SK-N-SH treated with all-trans-retinoic acid at 6 μM for 48 hours (cell line): ENCODE results near the gene RNF166.

Experiments
- ATAC-seq: fragments of 200-7000 bp; cut with Tn5 transposase; 3 replicates; pipeline ENCODE4 v1.9.1; 2020; ENCODE audit warnings: mild to moderate bottlenecking, moderate library complexity
- ARNTL ChIP-seq: fragments of 450-650 bp; formaldehyde crosslinking; IDR thresholded peaks from 2 replicates; pipeline ENCODE4 v1.5.0; 2020; ENCODE audit warnings: low read depth, mild to moderate bottlenecking, moderate library complexity, borderline replicate concordance
- BACH2 ChIP-seq: fragments of 250-450 bp; sonication (Bioruptor Pico); IDR thresholded peaks from 2 replicates; pipeline ENCODE4 v1.9.0; 2021; ENCODE audit warnings: mild to moderate bottlenecking, borderline replicate concordance
- CSDC2 ChIP-seq: fragments of 250-450 bp; sonication (Bioruptor Pico); IDR thresholded peaks from 2 replicates; pipeline ENCODE4 v1.5.0; 2020; ENCODE audit warnings: mild to moderate bottlenecking, moderate library complexity
- ESRRG ChIP-seq: fragments of 250-450 bp; sonication (Bioruptor Pico); IDR thresholded peaks from 2 replicates; pipeline ENCODE4 v1.6.1; 2021; ENCODE audit warnings: mild to moderate bottlenecking
- GLIS3 ChIP-seq: fragments of 250-450 bp; sonication (Bioruptor Pico); IDR thresholded peaks from 2 replicates; pipeline ENCODE4 v1.5.0; 2020; ENCODE audit warnings: mild to moderate bottlenecking, moderate library complexity
- ISL1 ChIP-seq: fragments of 250-450 bp; sonication (Bioruptor Pico); IDR thresholded peaks from 2 replicates; pipeline ENCODE4 v2.1.2; 2022; ENCODE audit warnings: mild to moderate bottlenecking, moderate library complexity
- OSR1 ChIP-seq: fragments of 250-450 bp; sonication (Bioruptor Pico); IDR thresholded peaks from 2 replicates; pipeline ENCODE4 v1.8.0; 2022; ENCODE audit warnings: moderate library complexity, mild to moderate bottlenecking, inconsistent platforms
- PPARA ChIP-seq: fragments of 250-450 bp; sonication (Bioruptor Pico); IDR thresholded peaks from 2 replicates; pipeline ENCODE4 v1.5.0; 2020; ENCODE audit warnings: mild to moderate bottlenecking, borderline replicate concordance
- SNAI2 ChIP-seq: fragments of 250-450 bp; sonication (Bioruptor Pico); IDR thresholded peaks from 2 replicates; pipeline ENCODE4 v1.5.0; 2020; ENCODE audit warnings: mild to moderate bottlenecking, moderate library complexity
- TCF4 ChIP-seq: fragments of 250-450 bp; sonication (Bioruptor Pico); IDR thresholded peaks from 2 replicates; pipeline ENCODE4 v1.8.0; 2021; ENCODE audit warnings: mild to moderate bottlenecking, moderate library complexity, borderline replicate concordance
- TOX ChIP-seq: fragments of 250-450 bp; sonication (Bioruptor Pico); IDR thresholded peaks from 2 replicates; pipeline ENCODE4 v1.8.0; 2021; ENCODE audit warnings: mild to moderate bottlenecking, moderate library complexity, borderline replicate concordance
- ZFP3 ChIP-seq: fragments of 250-450 bp; sonication (Bioruptor Pico); IDR thresholded peaks from 2 replicates; pipeline ENCODE4 v1.5.0; 2020; ENCODE audit warnings: mild to moderate bottlenecking, moderate library complexity
- ZFP30 ChIP-seq: fragments of 450-650 bp; formaldehyde crosslinking; IDR thresholded peaks from 2 replicates; pipeline ENCODE4 v1.5.0; 2022; ENCODE audit warnings: mild to moderate bottlenecking, moderate library complexity
- ZNF565 ChIP-seq: fragments of 450-650 bp; formaldehyde crosslinking; conservative IDR thresholded peaks from 2 replicates; pipeline ENCODE4 v1.5.0; 2020; ENCODE audit warnings: low read depth, mild to moderate bottlenecking, moderate library complexity
- ZNF70 ChIP-seq: fragments of 450-650 bp; formaldehyde crosslinking; IDR thresholded peaks from 2 replicates; pipeline ENCODE4 v1.5.0; 2020; ENCODE audit warnings: mild to moderate bottlenecking, moderate library complexity
- ZNF8 ChIP-seq: fragments of 450-650 bp; formaldehyde crosslinking; IDR thresholded peaks from 2 replicates; pipeline ENCODE4 v1.5.0; 2020; ENCODE audit warnings: mild to moderate bottlenecking, moderate library complexity
- TF ChIP-seq, protein P1 (sequence below): fragments of 250-450 bp; sonication (Bioruptor Pico); IDR thresholded peaks from 2 replicates; pipeline ENCODE4 v1.8.0; 2021; ENCODE audit warnings: low read depth, mild to moderate bottlenecking, moderate library complexity, borderline replicate concordance
- TF ChIP-seq, protein P2 (sequence below): fragments of 250-450 bp; sonication (Bioruptor Pico); IDR thresholded peaks from 2 replicates; pipeline ENCODE4 v1.5.1; 2020; ENCODE audit warnings: low read depth, mild to moderate bottlenecking, moderate library complexity
- TF ChIP-seq, protein P3 (sequence below): fragments of 250-450 bp; sonication (Bioruptor Pico); IDR thresholded peaks from 2 replicates; pipeline ENCODE4 v1.5.1; 2021; ENCODE audit warnings: mild to moderate bottlenecking, moderate library complexity
- TF ChIP-seq, protein P4 (sequence below): fragments of 250-450 bp; sonication (Bioruptor Pico); IDR thresholded peaks from 2 replicates; pipeline ENCODE4 v1.8.0; 2020; ENCODE audit warnings: mild to moderate bottlenecking, moderate library complexity, borderline replicate concordance
- TF ChIP-seq, protein P5 (sequence below): fragments of 250-450 bp; sonication (Bioruptor Pico); IDR thresholded peaks from 2 replicates; pipeline ENCODE4 v1.5.0; 2020; ENCODE audit warnings: mild to moderate bottlenecking, moderate library complexity

RNF166 gene

DNA sequence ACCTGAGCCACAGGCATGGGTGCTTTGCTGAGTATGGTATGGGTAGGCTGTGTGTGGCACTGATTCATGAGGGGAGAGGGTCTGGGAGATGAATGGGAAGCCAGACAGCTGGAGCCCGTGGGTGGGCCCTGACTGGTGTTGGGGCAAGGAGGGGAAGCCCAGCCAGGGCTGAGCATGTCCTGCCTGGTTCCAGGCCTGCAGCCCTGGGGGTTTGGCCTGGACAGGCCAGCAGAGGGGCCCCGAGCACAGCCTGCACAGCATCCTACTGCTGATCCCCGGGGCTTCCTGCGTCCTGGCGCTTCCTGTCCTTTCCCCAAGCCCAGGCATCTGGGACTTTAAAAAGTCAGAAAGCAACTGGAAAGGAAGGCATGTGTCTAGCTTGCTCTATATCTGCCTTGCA lies 38.7 kb downstream of the RNF166 start (continued):
- TF ChIP-seq, protein P1, sequence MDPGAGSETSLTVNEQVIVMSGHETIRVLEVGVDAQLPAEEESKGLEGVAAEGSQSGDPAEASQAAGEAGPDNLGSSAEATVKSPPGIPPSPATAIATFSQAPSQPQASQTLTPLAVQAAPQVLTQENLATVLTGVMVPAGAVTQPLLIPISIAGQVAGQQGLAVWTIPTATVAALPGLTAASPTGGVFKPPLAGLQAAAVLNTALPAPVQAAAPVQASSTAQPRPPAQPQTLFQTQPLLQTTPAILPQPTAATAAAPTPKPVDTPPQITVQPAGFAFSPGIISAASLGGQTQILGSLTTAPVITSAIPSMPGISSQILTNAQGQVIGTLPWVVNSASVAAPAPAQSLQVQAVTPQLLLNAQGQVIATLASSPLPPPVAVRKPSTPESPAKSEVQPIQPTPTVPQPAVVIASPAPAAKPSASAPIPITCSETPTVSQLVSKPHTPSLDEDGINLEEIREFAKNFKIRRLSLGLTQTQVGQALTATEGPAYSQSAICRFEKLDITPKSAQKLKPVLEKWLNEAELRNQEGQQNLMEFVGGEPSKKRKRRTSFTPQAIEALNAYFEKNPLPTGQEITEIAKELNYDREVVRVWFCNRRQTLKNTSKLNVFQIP (CRISPR knock-in tag): no peak
- TF ChIP-seq CSDC2 (CRISPR knock-in tag): no peak

DNA sequence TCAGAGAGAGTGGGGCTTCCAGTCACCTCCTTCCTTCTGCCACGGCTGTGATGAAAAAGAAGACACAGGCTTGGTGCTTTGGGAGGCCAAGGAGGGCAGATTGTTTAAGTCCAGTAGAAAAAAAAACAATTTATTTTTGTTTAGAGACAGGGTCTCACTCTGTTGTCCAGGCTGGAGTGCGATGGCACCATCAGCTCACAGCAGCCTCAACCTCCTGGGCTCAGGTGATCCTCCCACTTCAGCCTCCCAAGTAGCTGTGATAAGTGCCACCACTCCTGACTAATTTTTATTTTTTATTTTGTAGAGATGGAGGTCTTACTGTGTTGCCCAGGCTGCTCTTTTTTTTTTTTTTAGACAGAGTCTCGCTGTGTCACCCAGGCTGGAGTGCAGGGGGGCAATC lies 40.6 kb downstream of the RNF166 start:
- TF ChIP-seq ZFP3 (CRISPR knock-in tag) (no peak), ARNTL (CRISPR knock-in tag) (no peak), PPARA (no peak)
- TF ChIP-seq, protein P1 (CRISPR knock-in tag): no peak
- no peak for ATAC-seq

DNA sequence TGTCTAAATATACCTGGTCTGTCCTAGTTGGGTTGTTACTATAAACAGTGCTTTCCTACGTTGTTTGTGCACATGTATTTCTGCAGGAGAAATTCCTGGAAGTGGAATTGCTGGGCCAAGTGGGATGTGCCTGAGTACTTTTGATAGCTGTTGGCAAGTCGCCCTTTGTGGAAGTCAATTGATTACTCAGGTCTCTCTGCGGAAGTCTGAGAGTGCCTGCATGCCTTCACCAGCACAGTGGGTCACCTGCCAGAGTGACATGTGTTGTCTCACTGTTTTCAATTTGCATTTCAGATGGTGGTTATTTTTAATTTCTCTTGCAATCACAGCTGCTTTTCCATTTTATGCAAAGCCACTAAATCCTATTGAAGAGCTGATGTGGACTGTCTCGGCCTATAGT lies 41.1 kb downstream of the RNF166 start:
- TF ChIP-seq ARNTL (CRISPR knock-in tag) (no peak), SNAI2 (CRISPR knock-in tag) (no peak), TCF4 (no peak), OSR1 (CRISPR knock-in tag) (no peak), GLIS3 (CRISPR knock-in tag) (no peak), PPARA (no peak), ZNF8 (CRISPR knock-in tag) (no peak), ZNF565 (CRISPR knock-in tag) (no peak), ZFP30 (CRISPR knock-in tag) (no peak), ISL1 (CRISPR knock-in tag) (no peak), BACH2 (no peak), TOX (CRISPR knock-in tag) (no peak), ESRRG (CRISPR knock-in tag) (no peak), ZNF70 (no peak), CSDC2 (CRISPR knock-in tag) (no peak), ZFP3 (CRISPR knock-in tag) (no peak)
- TF ChIP-seq, protein P2, sequence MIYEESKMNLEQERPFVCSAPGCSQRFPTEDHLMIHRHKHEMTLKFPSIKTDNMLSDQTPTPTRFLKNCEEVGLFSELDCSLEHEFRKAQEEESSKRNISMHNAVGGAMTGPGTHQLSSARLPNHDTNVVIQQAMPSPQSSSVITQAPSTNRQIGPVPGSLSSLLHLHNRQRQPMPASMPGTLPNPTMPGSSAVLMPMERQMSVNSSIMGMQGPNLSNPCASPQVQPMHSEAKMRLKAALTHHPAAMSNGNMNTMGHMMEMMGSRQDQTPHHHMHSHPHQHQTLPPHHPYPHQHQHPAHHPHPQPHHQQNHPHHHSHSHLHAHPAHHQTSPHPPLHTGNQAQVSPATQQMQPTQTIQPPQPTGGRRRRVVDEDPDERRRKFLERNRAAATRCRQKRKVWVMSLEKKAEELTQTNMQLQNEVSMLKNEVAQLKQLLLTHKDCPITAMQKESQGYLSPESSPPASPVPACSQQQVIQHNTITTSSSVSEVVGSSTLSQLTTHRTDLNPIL (CRISPR knock-in tag): no peak
- TF ChIP-seq, protein P3, sequence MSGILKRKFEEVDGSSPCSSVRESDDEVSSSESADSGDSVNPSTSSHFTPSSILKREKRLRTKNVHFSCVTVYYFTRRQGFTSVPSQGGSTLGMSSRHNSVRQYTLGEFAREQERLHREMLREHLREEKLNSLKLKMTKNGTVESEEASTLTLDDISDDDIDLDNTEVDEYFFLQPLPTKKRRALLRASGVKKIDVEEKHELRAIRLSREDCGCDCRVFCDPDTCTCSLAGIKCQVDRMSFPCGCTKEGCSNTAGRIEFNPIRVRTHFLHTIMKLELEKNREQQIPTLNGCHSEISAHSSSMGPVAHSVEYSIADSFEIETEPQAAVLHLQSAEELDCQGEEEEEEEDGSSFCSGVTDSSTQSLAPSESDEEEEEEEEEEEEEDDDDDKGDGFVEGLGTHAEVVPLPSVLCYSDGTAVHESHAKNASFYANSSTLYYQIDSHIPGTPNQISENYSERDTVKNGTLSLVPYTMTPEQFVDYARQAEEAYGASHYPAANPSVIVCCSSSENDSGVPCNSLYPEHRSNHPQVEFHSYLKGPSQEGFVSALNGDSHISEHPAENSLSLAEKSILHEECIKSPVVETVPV (CRISPR knock-in tag): no peak
- TF ChIP-seq, protein P1 (CRISPR knock-in tag): no peak
- ATAC-seq: no peak

DNA sequence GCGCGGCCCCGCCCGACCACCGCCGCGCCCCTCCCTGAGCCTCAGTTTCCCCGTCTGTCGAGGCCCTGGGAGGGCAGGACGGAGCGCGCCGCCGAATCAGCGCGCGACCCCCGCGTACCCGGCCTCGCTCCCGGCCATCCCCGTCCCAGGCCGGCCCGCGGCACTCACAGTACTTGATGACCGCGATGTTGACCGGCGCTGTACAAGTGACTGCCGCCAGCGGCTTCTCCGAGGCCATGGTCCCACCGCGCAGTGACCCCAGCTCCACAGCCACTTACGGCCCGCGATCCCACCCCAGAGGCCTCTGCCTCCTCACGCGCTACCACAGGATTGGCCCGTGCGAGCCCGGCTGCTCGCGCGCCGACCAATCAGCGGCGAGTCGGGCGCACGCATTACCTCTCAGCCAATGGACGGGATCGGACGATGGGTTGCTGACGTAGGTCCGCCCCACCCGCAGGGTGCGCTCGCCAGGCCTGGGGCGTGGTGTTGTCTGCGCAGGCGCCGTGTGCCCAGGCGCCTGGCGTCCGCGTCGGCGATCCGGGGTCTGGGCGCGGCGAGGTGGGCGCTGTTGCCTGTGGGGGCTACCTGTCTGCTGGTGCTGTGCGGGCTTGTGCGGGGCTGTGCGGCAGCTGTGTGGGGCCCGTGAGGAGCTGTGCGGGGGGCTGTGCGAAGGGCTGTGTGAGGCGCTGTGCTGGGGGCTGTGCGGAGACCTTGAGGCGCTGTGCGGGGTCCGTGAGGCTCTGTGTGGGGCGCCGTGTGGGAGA lies 43.2 kb downstream of the RNF166 start, which contains the start of gene MVD:
TSS of gene MVD (minus strand) at position 249 of the 764 bp plus-strand sequence. CDS start at position 238, 11 bp downstream.
- peak; percentile 99 for ATAC-seq
- TF ChIP-seq, protein P4, sequence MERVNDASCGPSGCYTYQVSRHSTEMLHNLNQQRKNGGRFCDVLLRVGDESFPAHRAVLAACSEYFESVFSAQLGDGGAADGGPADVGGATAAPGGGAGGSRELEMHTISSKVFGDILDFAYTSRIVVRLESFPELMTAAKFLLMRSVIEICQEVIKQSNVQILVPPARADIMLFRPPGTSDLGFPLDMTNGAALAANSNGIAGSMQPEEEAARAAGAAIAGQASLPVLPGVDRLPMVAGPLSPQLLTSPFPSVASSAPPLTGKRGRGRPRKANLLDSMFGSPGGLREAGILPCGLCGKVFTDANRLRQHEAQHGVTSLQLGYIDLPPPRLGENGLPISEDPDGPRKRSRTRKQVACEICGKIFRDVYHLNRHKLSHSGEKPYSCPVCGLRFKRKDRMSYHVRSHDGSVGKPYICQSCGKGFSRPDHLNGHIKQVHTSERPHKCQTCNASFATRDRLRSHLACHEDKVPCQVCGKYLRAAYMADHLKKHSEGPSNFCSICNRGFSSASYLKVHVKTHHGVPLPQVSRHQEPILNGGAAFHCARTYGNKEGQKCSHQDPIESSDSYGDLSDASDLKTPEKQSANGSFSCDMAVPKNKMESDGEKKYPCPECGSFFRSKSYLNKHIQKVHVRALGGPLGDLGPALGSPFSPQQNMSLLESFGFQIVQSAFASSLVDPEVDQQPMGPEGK: no peak
- no peak for TF ChIP-seq ZNF70
- TF ChIP-seq, protein P3 (CRISPR knock-in tag): no peak
- TF ChIP-seq, protein P5, sequence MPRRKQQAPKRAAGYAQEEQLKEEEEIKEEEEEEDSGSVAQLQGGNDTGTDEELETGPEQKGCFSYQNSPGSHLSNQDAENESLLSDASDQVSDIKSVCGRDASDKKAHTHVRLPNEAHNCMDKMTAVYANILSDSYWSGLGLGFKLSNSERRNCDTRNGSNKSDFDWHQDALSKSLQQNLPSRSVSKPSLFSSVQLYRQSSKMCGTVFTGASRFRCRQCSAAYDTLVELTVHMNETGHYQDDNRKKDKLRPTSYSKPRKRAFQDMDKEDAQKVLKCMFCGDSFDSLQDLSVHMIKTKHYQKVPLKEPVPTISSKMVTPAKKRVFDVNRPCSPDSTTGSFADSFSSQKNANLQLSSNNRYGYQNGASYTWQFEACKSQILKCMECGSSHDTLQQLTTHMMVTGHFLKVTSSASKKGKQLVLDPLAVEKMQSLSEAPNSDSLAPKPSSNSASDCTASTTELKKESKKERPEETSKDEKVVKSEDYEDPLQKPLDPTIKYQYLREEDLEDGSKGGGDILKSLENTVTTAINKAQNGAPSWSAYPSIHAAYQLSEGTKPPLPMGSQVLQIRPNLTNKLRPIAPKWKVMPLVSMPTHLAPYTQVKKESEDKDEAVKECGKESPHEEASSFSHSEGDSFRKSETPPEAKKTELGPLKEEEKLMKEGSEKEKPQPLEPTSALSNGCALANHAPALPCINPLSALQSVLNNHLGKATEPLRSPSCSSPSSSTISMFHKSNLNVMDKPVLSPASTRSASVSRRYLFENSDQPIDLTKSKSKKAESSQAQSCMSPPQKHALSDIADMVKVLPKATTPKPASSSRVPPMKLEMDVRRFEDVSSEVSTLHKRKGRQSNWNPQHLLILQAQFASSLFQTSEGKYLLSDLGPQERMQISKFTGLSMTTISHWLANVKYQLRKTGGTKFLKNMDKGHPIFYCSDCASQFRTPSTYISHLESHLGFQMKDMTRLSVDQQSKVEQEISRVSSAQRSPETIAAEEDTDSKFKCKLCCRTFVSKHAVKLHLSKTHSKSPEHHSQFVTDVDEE (CRISPR knock-in tag): no peak
- TF ChIP-seq TCF4: no peak
- TF ChIP-seq SNAI2 (CRISPR knock-in tag): no peak
- no peak for TF ChIP-seq ZFP3 (CRISPR knock-in tag)
